Anterior cingulate cortex (tissue), 58 donors: ENCODE measurements around the gene DYNC1I1.

ENCODE experiments used
- DNase-seq, 58 donors: peaks; one replicate each; lab custom pipeline; 2025; lab: John Stamatoyannopoulos, UW

DYNC1I1 gene

DNA sequence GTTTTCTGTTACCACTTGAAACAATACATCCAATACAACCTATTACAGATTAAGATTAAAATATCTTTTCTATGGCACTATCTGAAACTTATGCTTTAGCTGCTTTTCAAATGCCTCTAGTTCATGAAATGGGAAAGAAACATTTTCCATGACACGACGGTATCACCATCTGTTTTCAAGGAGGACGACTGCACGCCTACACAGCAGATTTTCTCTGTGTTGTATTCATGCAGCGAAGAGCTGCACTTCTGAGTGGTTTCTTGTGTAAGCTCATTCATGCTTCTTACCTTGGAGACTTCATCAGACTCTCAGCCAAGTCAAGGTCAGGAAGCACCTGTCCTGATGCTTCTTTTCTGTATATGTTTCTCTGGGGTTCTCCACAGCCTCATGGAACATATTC, 179.2 kb downstream of the DYNC1I1 start:
- DNase-seq, result peak in 17 of 58 donors; percentile 2 to 72 (median 17)

DNA sequence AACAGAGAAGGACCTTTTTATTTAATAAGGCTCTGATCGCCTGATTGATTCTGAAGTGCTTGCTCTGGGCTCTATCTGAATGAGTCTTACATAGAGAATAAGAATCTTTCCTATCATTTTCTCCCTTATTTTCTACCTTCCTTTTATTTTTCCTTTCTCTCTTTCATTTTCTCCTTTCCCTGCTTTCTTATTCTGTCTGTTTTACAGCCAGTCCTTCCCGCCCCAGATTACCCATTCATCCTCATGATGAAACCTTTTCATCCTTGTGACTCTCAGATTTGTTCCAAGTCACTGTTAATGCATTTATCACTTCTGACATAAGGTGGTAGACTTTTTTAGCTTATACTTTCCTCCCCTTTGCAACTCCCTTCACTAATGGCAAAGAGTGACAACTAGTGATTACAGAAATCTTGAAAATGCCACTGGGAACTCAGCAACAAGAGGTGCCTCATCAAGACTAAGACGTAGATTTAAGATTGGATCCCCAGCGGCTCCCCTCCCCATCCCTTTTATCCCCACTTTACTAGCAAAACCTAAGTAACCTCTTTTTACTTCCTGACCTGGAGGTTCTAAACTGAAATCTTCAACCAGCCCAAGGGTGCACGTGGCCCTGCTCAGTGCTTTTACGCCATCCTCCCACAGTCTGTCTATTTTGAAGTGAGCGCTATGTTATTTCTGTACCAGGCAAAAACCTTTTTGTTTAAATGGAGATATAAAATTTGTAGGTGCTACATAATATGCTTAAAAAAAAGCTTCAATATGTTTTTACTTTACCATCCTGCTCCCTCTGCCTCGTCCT, 179.8 kb downstream of the DYNC1I1 start:
- peak in 5 of 58 donors; percentile 0 to 9 (median 4) for DNase-seq

GRCh38 chr7:95952851-95953250, 180.5 kb downstream of the DYNC1I1 start:
- DNase-seq, result no peak

GRCh38 chr7:95955748-95956147, 183.4 kb downstream of the DYNC1I1 start:
- DNase-seq, result no peak

DNA sequence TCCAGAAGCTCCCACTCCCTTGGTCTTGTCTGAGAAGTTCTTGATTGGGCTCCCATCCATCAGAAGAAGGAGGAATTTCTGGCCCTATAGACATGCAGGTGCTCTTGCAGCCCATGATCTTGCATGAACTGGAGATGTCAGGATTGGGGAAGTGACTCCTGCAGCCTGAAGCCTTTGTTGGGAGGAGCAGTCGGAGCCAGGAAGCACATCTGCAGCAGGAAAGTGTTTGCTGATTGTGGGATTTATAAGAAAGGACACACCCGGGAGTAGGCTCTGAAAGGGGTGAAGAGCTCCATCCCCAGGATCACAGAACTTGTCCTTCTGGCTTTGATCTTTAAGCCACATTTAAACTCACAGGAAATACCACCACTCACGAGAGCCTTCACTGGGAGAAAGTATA, 185.2 kb downstream of the DYNC1I1 start:
- no peak for DNase-seq

- DNase-seq, result no peak
These were observed 188.4 kb downstream of the DYNC1I1 start for GRCh38 chr7:95960706-95961244.

GRCh38 chr7:95963446-95963990, 191.2 kb downstream of the DYNC1I1 start:
- DNase-seq, result no peak

GRCh38 chr7:95971716-95972115, 199.4 kb downstream of the DYNC1I1 start:
- DNase-seq, result no peak

GRCh38 chr7:95972523-95972922, 200.2 kb downstream of the DYNC1I1 start:
- no peak for DNase-seq

DNA sequence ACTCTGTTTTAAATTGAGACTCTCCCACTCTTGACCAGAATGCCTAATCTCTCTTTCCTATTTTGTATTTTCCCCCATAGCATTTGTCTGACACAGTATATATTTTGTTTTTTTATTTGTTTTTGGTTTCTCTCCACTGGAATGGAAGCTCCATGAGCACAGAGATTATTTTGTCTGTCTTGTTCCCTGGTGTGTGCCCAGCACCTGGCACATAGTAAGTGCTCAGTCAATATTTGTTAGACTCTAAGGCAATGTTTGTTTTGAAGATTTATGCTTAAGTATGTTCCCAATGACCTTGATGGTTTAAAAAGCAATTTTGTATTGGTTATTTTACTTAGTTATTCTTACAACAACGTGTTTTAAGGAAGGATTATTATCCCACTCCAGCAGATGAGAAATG, 201.8 kb downstream of the DYNC1I1 start:
- DNase-seq, result no peak

- no peak for DNase-seq
These were observed 204.2 kb downstream of the DYNC1I1 start for GRCh38 chr7:95976369-95977060.

DNA sequence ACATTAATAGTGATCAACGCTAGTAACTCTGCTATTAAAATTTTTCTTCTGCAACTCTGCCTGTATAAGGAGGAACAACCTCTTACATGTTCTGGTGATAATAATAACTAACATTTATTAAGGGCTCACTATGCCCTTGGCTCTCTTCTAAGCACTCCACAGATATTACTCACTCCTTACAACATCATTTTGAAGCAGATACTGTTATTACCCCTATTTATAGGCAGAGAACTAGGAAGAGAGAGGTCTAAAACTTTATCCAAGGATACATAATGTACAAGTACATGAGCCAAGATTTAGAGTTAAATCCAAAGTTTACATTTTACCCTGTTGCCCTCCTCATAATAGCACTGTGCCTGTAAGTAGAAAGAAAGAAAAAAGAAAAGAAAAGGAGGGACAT, 205.6 kb downstream of the DYNC1I1 start:
- DNase-seq, result no peak

GRCh38 chr7:95980167-95980566, 207.8 kb downstream of the DYNC1I1 start:
- DNase-seq, result no peak

DNA sequence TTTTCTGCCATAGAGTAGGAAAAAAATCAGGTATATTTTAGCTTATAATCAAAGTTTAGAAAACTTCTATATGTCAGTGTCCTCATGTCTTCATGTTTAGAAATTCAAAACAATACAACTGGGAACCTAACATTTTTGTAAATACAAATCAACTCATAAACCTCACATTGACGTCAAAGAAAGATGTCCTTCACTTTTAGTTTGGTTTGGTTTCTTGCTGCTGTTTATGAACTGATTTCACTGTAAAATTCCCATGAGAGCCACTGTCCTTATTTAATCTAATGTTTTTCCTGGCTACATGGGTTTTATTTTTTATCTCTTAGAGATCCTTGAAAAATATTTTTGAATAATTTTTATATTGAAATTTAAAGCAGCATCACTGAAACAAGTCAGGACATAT, 208.4 kb downstream of the DYNC1I1 start:
- no peak for DNase-seq

DNA sequence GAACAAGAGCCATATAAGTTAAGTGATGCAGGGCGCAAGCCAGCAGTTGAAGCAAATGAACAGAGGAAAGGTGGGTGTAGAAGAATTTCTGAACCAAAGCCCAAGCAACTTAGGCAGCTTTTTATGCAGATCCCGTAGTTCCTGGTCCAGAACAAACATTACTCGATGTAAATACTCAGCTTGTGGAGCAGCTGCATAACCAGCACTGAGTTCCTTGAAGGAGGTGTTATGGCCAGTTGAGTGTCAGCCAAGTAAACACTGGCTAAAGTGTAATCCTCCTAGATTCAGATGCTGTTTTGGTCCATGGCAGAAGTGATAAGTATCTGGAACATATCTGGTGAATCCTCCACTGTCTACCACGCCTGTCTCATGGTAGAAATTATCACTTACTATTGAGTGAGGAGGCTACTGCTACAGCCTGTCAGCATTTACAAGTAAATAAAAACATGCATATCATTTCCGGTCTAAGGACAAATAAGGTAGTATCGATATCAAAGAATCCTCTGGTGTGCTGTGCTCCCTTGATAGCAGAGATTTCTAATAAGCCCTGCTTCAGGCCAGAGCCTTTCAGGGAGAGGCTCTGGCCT, 213.9 kb downstream of the DYNC1I1 start:
- DNase-seq, result peak in 17 of 58 donors; percentile 1 to 65 (median 20)

DNA sequence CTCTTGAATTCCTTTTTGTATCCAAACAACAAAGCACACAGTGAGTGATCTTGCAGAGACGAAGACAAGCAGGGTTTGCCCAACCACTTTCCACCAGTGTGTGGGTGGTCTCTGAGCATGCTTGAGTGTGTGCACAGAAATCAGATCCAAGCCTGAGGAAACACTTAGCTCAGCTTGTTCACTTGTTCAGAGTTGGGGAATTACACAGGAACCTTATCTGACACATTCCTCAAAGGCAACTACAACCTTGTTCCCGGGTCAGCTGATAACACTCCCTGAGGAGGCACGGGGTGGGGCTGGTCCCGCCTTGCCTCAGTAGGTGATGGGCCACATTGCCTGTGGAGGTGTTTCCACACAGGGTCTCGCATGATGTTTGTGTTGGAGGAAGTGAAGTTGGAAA, 216.9 kb downstream of the DYNC1I1 start:
- peak in 2 of 58 donors; percentile 1 to 2 for DNase-seq

- no peak for DNase-seq
These were observed 221.0 kb downstream of the DYNC1I1 start for GRCh38 chr7:95993380-95993779.

DNA sequence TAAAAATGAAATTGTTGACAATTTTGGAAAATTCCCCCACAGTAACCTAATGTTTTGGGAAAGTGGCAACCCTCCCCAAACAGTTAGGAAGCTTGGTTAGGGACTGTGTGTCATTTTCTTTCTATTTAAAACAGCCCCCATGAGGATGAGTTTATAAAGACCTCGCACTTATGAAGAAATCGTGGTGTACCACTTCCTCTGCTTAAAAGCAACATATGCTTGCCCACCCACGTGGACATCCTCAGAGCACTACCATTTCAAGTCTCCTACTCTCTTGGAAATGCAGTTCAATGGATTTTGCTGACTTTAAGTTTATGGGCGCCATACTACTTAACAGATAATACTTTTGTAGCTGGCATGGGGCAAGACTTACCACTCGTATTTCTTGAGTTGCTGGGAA, 223.8 kb downstream of the DYNC1I1 start:
- DNase-seq, result peak in 13 of 58 donors; percentile 2 to 41 (median 13)

DNA sequence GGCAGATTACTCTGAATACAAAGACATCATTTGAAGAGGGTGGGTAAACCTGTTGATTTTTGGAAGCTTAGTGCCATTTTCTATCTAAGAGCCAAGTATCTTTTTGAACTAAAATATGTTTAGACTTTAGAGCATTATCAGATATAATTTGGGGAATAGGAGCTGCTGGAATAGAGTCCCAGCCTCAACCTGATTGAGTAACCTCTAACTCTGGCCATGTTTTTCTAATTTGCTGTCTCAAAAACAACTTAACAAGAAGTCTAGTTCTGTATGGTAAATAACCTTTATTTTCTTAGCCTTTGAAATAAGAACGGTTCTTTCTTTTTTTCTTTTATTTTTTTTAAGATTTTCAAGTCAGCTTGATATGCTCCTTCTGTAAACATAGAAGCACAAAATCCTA, 224.5 kb downstream of the DYNC1I1 start:
- no peak for DNase-seq

DNA sequence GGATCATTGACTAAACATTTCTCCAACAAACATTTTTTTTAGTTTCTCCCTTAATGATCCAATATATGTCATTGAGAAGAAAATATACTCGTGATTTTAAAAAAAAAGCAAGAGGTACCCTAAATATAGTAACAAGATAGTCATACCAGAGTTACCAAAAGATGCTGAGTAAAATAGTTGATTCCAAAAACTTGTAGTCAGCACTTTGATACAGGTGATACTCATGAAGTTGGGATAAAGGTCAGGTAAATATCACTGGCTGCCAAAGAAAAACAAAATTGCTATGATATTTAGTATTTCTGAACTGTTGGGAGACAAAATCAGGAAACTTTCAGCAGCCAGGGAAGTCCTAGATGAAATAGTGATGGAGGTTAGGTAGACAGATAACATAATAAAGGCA, 225.3 kb downstream of the DYNC1I1 start:
- DNase-seq, result no peak

GRCh38 chr7:95999481-95999880, 227.1 kb downstream of the DYNC1I1 start:
- no peak for DNase-seq
